Left lung (tissue), 10 donors: Measurements from ENCODE around the gene SNX27. TPM values are rescaled to one million over a fixed set of nuclear protein-coding genes. Genes with fewer than 3 reads are reported as not detected.

Experiments
- ATAC-seq: fragments of 200-7000 bp; cut with Tn5 transposase; one replicate; pipeline ENCODE4 v1.9.1; 2020; ENCODE audit warnings: moderate library complexity
- DNase-seq, 4 donors: peaks; one replicate each; pipeline ENCODE4 v3.0.0-alpha.2; 2013 to 2020
- H3K27ac ChIP-seq, 2 donors: fragments of 200-600 bp; sonication (generic) in 1 of 2; one replicate each; pipeline versions ENCODE4 v1.5.0 to v1.8.0; 2020 to 2021
- H3K27me3 ChIP-seq, 2 donors: fragments of 200-600 bp; sonication (generic) in 1 of 2; one replicate each; pipeline versions ENCODE4 v1.5.0 to v1.8.0; 2020 to 2021
- H3K36me3 ChIP-seq, 2 donors: fragments of 200-600 bp; sonication (generic) in 1 of 2; one replicate each; pipeline versions ENCODE4 v1.5.0 to v1.8.0; 2020 to 2021
- H3K4me1 ChIP-seq, 2 donors: fragments of 200-600 bp; one replicate each; pipeline ENCODE4 v1.8.0; 2021
- H3K4me3 ChIP-seq, 2 donors: fragments of 200-600 bp; sonication (generic) in 1 of 2; one replicate each; pipeline versions ENCODE4 v1.5.0 to v1.8.0; 2020 to 2021; ENCODE audit warnings: mild to moderate bottlenecking in 1 of 2
- H3K9me3 ChIP-seq, 2 donors: fragments of 200-600 bp; sonication (generic) in 1 of 2; one replicate each; pipeline versions ENCODE4 v1.5.0 to v1.8.0; 2020 to 2021
- CTCF ChIP-seq, 2 donors: fragments of 200-600 bp; sonication (generic) in 1 of 2; IDR thresholded peaks; one replicate each; pipeline versions ENCODE4 v1.5.0 to v1.8.0; 2021; ENCODE audit warnings: antibody characterized with exemption in 2 of 2
- intact Hi-C, 2 donors: fragments of 100-400 bp; cut with DNase I; formaldehyde crosslinking; loops; one replicate each; pipeline versions ENCODE4 v1.11.2 to v1.14.2; 2022
- polyA plus RNA-seq, 6 donors: library from polyadenylated mRNA; unstranded; fragments of 120-200 nt; gene quantifications; one replicate each; pipeline ENCODE4 v1.2.1, GENCODE V29; 2013; ENCODE audit not compliant: insufficient read length in 6 of 6
- total RNA-seq, 2 donors: library from RNA; stranded (reverse); fragmentation: NEBNext Ultra II Directional; extraction: Animal tissue kit (Norgen Biotek cat#: 25700); gene quantifications; one replicate each; pipeline ENCODE4 v1.2.1, GENCODE V29; 2021
- donor health status: DM: no; HTN: yes; CAD: no.
- donor health status: DM: no; HTN: no; CAD: no.

SNX27 gene
- total and polyA plus RNA-seq, 8 donors = 21.5 to 64.5 (median 23.9) TPM

GRCh38 chr1:151610142-151610541 is 1.7 kb upstream of the SNX27 start:
- intact Hi-C loops = no loop called here
- no peak for DNase-seq
- H3K9me3 ChIP-seq = no peaks in the 10 kb centered on the region
- no peaks in the 10 kb centered on the region for H3K36me3 ChIP-seq
- H3K4me3 ChIP-seq = no peak overlapping the region
- peaks cover 15 to 41% of the 10 kb centered on the region in 2 donors for H3K4me1 ChIP-seq
- no peaks in the 10 kb centered on the region for H3K27me3 ChIP-seq
- no peak for ATAC-seq
- H3K27ac ChIP-seq = peak overlapping the region in 1 of 2 donors; percentile 99
- no peak for TF ChIP-seq CTCF (IDR thresholded peaks at IDR 0.05)

DNA sequence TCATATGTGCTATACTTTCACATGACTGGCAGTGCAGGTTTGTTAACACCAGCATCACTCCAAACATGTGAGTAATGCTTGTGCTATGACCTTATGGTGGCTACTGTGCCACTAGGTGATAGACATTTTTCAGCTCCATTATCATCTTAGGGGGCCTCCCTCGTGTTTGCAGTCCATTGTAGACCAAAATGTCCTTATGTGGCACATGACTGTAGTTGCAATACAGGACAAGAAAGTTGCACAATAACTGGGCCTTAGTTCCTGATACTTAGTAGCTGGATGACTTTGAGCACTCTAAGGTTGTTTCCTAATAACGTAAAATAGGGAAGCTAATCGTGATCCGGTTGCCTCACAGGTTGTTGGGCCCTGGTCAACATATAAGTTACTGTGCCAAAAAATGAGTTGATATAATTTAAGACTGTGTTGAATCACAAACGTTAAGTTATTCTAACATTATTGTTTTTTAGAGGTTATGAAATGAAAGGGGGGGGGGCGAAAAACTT is 511 bp upstream of the SNX27 start:
- H3K36me3 ChIP-seq = no peaks in the 10 kb centered on the region
- intact Hi-C loops = no loop called here
- no peak for TF ChIP-seq CTCF (IDR thresholded peaks at IDR 0.05)
- H3K9me3 ChIP-seq = no peaks in the 10 kb centered on the region
- peaks cover 15 to 50% of the 10 kb centered on the region in 2 donors for H3K4me1 ChIP-seq
- H3K27ac ChIP-seq = peak overlapping the region; percentile 94 to 99
- peak overlapping the region; percentile 90 to 98 for H3K4me3 ChIP-seq
- peak in 2 of 4 donors; percentile 56 to 73 for DNase-seq
- no peaks in the 10 kb centered on the region for H3K27me3 ChIP-seq
- ATAC-seq = peak; percentile 61

GRCh38 chr1:151612501-151613281 is 841 bp downstream of the SNX27 start:
- Histone ChIP-seq H3K4me1 (peaks cover 15 to 56% of the 10 kb centered on the region in 2 donors), H3K9me3 (no peaks in the 10 kb centered on the region), H3K27me3 (no peaks in the 10 kb centered on the region), H3K36me3 (no peaks in the 10 kb centered on the region), H3K27ac (peak overlapping the region; percentile 94 to 99), H3K4me3 (peak overlapping the region; percentile 90 to 98)
- ATAC-seq = peak; percentile 17
- intact Hi-C loops = no loop called here
- TF ChIP-seq CTCF (IDR thresholded peaks at IDR 0.05) = no peak
- peak in 3 of 4 donors; percentile 35 to 50 (median 39) for DNase-seq

GRCh38 chr1:151613282-151613780 is 1.5 kb downstream of the SNX27 start:
- intact Hi-C loops = no loop called here
- Histone ChIP-seq H3K9me3 (no peaks in the 10 kb centered on the region), H3K4me3 (peak overlapping the region; percentile 90 to 98), H3K36me3 (no peaks in the 10 kb centered on the region), H3K4me1 (peaks cover 15 to 63% of the 10 kb centered on the region in 2 donors), H3K27me3 (no peaks in the 10 kb centered on the region), H3K27ac (peak overlapping the region in 1 of 2 donors; percentile 99)
- no peak for ATAC-seq
- no peak for DNase-seq
- TF ChIP-seq CTCF (IDR thresholded peaks at IDR 0.05) = no peak
